GM12891 (cell line): Measurements from ENCODE around the gene RNF166.

Source experiments
- POLR2A ChIP-seq: IDR thresholded peaks from 2 replicates; pipeline ENCODE4 v1.6.1; 2011; ENCODE audit warnings: low read depth, low read length, control low read depth
- POLR2AphosphoS5 ChIP-seq: IDR thresholded peaks from 2 replicates; pipeline ENCODE4 v1.6.1; 2011; ENCODE audit warnings: low read depth, low read length, control low read depth
- SPI1 ChIP-seq: IDR thresholded peaks from 2 replicates; pipeline ENCODE4 v1.6.1; 2011; ENCODE audit warnings: low read depth, low read length, control low read depth
- TAF1 ChIP-seq: IDR thresholded peaks from 2 replicates; pipeline ENCODE4 v1.6.1; 2011; ENCODE audit warnings: low read depth, low read length, control low read depth

- TF ChIP-seq POLR2AphosphoS5 = no peak
- TF ChIP-seq POLR2A = no peak
- no peak for TF ChIP-seq SPI1
- TF ChIP-seq TAF1 = no peak
These were observed 10.0 kb upstream of the RNF166 start for GRCh38 chr16:88716201-88716600.
